ENCODE measurements around the gene CD74. TPM values are rescaled to one million over a fixed set of nuclear protein-coding genes. Genes with fewer than 3 reads are reported as not detected.
A peak's percentile ranks its signal among the peaks of the same experiment; 100 is the strongest.

The CD74 gene
- total and polyA plus RNA-seq, 2 of the 13 experiments (the other 11 are each of a cell fraction or from before 2014, with no cell fraction given), result 34.1 to 84.4 TPM

DNA sequence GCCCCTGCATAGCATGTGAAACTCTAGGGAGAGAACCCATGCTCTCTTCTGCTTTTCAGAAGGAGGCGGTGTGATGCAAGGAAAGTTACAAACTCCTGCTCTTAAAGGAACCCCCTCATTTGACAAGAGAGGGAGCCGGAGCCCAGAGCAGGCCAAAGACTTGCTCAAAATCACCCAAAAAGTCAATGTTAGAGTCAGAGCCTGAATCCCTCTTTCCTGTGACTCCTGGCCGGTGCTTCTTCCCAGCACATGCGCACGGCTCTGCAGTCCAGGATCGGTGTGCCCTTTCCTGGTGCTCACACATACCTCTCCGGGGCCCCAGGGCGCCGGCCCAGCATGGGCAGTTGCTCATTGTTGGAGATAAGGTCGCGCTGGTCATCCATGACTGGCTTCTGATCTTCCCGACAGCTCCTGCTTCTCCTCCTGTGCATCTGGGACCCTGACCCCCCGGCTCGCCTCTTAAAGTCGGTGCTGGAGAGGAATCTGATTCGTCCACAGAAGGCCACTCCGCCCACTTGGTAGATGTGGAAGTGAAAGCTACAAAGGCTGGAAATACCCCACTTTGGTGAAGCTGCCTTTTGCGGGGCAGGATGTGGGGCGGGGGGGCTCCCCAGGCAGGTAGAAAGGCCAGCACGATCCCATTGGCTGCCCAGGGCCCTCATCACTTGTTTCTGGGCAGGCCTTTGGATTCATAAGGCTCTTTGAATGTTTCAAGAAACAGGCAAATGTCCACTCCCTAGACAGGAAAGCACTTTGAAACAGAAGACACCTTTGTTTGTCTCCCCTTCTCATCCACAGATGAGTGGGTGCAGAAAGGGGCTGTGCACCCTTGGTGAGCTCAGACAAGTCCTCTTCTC, at the start of gene CD74 (continued):
- TF ChIP-seq CHD4 (IDR thresholded peaks at IDR 0.05; ENCODE audit: borderline replicate concordance, low read length) (no peak), ZFP36 (IDR thresholded peaks at IDR 0.05; ENCODE audit: borderline replicate concordance, low read depth, low read length, partially characterized antibody) (no peak), ZNF501 (CRISPR knock-in tag; IDR thresholded peaks at IDR 0.05) (peak; percentile 88), DNMT3B (CRISPR knock-in tag; conservative IDR thresholded peaks at IDR 0.05) (peak; percentile 53; the same call in 1 of the 2 replicates), TP53 (CRISPR knock-in tag; conservative IDR thresholded peaks at IDR 0.05) (no peak), ZNF549 (CRISPR knock-in tag; IDR thresholded peaks at IDR 0.05) (0 out of 2 replicates have a peak, but pooled peaks have one; percentile 20), ZNF879 (CRISPR knock-in tag; IDR thresholded peaks at IDR 0.05) (0 out of 2 replicates have a peak, but pooled peaks have one; percentile 43), PITX1 (CRISPR knock-in tag; IDR thresholded peaks at IDR 0.05) (peak; percentile 38; the same call in 1 of the 2 replicates), ZNF614 (CRISPR knock-in tag; IDR thresholded peaks at IDR 0.05; ENCODE audit: borderline replicate concordance) (0 out of 2 replicates have a peak, but pooled peaks have one; percentile 21), TBL1XR1 (IDR thresholded peaks at IDR 0.05; ENCODE audit: borderline replicate concordance, low read length, partially characterized antibody) (peak; percentile 12), SAFB2 (CRISPR knock-in tag; IDR thresholded peaks at IDR 0.05; ENCODE audit: borderline replicate concordance, low read depth) (no peak), BRD4 (CRISPR knock-in tag; IDR thresholded peaks at IDR 0.05) (no peak), GATA4 (IDR thresholded peaks at IDR 0.05; ENCODE audit: borderline replicate concordance, low read depth) (peak; percentile 14; the same call in 1 of the 2 replicates), SP4 (CRISPR knock-in tag; IDR thresholded peaks at IDR 0.05) (peak; percentile 67), RBFOX2 (IDR thresholded peaks at IDR 0.05; ENCODE audit: low read depth, low read length) (peak; percentile 56), ZSCAN25 (CRISPR knock-in tag; IDR thresholded peaks at IDR 0.05) (no peak)
- TF ChIP-seq, protein P1, sequence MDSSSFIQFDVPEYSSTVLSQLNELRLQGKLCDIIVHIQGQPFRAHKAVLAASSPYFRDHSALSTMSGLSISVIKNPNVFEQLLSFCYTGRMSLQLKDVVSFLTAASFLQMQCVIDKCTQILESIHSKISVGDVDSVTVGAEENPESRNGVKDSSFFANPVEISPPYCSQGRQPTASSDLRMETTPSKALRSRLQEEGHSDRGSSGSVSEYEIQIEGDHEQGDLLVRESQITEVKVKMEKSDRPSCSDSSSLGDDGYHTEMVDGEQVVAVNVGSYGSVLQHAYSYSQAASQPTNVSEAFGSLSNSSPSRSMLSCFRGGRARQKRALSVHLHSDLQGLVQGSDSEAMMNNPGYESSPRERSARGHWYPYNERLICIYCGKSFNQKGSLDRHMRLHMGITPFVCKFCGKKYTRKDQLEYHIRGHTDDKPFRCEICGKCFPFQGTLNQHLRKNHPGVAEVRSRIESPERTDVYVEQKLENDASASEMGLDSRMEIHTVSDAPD (CRISPR knock-in tag; IDR thresholded peaks at IDR 0.05), result no peak
- TF ChIP-seq, protein P2, sequence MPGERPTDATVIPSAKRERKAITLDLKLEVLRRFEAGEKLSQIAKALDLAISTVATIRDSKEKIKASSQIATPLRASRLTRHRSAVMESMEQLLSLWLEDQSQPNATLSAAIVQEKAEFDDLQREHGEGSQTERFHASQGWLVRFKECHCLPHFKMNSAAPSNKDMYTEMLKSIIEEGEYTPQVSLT (CRISPR knock-in tag; IDR thresholded peaks at IDR 0.05; ENCODE audit: borderline replicate concordance, low read depth), result no peak
- TF ChIP-seq, protein P3, sequence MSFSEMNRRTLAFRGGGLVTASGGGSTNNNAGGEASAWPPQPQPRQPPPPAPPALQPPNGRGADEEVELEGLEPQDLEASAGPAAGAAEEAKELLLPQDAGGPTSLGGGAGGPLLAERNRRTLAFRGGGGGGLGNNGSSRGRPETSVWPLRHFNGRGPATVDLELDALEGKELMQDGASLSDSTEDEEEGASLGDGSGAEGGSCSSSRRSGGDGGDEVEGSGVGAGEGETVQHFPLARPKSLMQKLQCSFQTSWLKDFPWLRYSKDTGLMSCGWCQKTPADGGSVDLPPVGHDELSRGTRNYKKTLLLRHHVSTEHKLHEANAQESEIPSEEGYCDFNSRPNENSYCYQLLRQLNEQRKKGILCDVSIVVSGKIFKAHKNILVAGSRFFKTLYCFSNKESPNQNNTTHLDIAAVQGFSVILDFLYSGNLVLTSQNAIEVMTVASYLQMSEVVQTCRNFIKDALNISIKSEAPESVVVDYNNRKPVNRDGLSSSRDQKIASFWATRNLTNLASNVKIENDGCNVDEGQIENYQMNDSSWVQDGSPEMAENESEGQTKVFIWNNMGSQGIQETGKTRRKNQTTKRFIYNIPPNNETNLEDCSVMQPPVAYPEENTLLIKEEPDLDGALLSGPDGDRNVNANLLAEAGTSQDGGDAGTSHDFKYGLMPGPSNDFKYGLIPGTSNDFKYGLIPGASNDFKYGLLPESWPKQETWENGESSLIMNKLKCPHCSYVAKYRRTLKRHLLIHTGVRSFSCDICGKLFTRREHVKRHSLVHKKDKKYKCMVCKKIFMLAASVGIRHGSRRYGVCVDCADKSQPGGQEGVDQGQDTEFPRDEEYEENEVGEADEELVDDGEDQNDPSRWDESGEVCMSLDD (CRISPR knock-in tag; IDR thresholded peaks at IDR 0.05; ENCODE audit: borderline replicate concordance), result 0 out of 2 replicates have a peak, but pooled peaks have one; percentile 15
- TF ChIP-seq, protein P4, sequence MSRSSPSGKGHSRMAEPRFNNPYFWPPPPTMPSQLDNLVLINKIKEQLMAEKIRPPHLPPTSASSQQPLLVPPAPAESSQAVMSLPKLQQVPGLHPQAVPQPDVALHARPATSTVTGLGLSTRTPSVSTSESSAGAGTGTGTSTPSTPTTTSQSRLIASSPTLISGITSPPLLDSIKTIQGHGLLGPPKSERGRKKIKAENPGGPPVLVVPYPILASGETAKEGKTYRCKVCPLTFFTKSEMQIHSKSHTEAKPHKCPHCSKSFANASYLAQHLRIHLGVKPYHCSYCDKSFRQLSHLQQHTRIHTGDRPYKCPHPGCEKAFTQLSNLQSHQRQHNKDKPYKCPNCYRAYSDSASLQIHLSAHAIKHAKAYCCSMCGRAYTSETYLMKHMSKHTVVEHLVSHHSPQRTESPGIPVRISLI (CRISPR knock-in tag; IDR thresholded peaks at IDR 0.05; ENCODE audit: borderline replicate concordance), result 0 out of 2 replicates have a peak, but pooled peaks have one; percentile 24
- TF ChIP-seq, protein P5, sequence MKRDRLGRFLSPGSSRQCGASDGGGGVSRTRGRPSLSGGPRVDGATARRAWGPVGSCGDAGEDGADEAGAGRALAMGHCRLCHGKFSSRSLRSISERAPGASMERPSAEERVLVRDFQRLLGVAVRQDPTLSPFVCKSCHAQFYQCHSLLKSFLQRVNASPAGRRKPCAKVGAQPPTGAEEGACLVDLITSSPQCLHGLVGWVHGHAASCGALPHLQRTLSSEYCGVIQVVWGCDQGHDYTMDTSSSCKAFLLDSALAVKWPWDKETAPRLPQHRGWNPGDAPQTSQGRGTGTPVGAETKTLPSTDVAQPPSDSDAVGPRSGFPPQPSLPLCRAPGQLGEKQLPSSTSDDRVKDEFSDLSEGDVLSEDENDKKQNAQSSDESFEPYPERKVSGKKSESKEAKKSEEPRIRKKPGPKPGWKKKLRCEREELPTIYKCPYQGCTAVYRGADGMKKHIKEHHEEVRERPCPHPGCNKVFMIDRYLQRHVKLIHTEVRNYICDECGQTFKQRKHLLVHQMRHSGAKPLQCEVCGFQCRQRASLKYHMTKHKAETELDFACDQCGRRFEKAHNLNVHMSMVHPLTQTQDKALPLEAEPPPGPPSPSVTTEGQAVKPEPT (CRISPR knock-in tag; IDR thresholded peaks at IDR 0.05; ENCODE audit: low read depth), result no peak

Measured in HepG2 (cell line).